ENCODE measurements around the gene MMP2. TPM values are rescaled to one million over a fixed set of nuclear protein-coding genes. Genes with fewer than 3 reads are reported as not detected.

Gene MMP2
- total and polyA plus RNA-seq, 2 of the 13 experiments (the other 11 are each of a cell fraction or from before 2014, with no cell fraction given) = 0.31 to 1.3 TPM

DNA sequence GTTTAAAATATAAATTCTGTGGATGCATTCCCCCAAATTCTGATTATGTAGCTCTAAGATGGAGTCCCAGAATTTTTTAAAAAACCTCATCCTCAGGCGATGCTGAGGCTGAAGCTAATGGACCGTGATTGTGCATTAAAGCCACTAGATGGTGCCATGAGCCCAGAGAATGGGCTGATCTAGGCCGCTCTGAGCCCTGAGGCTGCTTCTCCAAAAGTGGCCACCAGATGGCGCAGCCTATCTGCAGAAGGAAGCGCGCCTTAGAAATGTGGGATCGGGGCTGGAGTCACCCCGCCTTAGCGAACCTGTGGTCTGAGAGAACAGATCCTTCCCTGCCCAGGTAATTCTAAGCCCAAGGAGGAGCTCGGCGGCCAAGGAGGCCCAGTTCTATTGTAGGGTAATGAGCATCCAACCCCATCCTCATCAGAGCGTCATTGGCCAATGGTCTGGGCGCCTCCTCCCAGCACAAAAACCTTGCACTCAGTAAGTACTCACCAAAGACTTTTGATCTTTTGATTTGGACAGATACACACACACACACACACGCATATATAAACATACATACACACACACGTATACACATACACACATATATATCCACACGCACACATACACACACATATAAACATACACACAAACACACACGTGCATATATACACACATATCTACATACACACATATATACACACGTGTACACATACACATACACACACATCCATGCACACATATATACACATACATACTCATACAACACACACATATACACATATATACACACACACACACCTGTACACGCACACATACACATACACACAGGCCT is 13.7 kb upstream of the MMP2 start (continued):
- TF ChIP-seq, protein P1, sequence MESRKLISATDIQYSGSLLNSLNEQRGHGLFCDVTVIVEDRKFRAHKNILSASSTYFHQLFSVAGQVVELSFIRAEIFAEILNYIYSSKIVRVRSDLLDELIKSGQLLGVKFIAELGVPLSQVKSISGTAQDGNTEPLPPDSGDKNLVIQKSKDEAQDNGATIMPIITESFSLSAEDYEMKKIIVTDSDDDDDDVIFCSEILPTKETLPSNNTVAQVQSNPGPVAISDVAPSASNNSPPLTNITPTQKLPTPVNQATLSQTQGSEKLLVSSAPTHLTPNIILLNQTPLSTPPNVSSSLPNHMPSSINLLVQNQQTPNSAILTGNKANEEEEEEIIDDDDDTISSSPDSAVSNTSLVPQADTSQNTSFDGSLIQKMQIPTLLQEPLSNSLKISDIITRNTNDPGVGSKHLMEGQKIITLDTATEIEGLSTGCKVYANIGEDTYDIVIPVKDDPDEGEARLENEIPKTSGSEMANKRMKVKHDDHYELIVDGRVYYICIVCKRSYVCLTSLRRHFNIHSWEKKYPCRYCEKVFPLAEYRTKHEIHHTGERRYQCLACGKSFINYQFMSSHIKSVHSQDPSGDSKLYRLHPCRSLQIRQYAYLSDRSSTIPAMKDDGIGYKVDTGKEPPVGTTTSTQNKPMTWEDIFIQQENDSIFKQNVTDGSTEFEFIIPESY (CRISPR knock-in tag; IDR thresholded peaks at IDR 0.05) = peak; percentile 14; the same call in 1 of the 2 replicates
- TF ChIP-seq ZNF317 (CRISPR knock-in tag; IDR thresholded peaks at IDR 0.05) (no peak), ZNF775 (CRISPR knock-in tag; IDR thresholded peaks at IDR 0.05; ENCODE audit: borderline replicate concordance) (no peak), ZBTB42 (CRISPR knock-in tag; IDR thresholded peaks at IDR 0.05) (no peak), PCBP1 (IDR thresholded peaks at IDR 0.05; ENCODE audit: borderline replicate concordance, low read depth, low read length) (no peak), ZNF766 (CRISPR knock-in tag; IDR thresholded peaks at IDR 0.05; ENCODE audit: borderline replicate concordance) (no peak), ZNF558 (CRISPR knock-in tag; IDR thresholded peaks at IDR 0.05; ENCODE audit: borderline replicate concordance) (no peak), IRX3 (CRISPR knock-in tag; IDR thresholded peaks at IDR 0.05; ENCODE audit: borderline replicate concordance, low read depth) (no peak), ZNF782 (CRISPR knock-in tag; IDR thresholded peaks at IDR 0.05; ENCODE audit: borderline replicate concordance) (no peak), ZNF780A (CRISPR knock-in tag; IDR thresholded peaks at IDR 0.05) (no peak), POLR2AphosphoS2 (IDR thresholded peaks at IDR 0.05; ENCODE audit: low read depth, low read length) (no peak), ZNF263 (CRISPR knock-in tag; IDR thresholded peaks at IDR 0.05) (no peak), MEIS1 (CRISPR knock-in tag; IDR thresholded peaks at IDR 0.05; ENCODE audit: borderline replicate concordance) (no peak), TAF1 (CRISPR knock-in tag; IDR thresholded peaks at IDR 0.05) (no peak), RBM39 (IDR thresholded peaks at IDR 0.05; ENCODE audit: low read depth, low read length, poor library complexity, severe bottlenecking) (no peak)
- TF ChIP-seq, protein P2, sequence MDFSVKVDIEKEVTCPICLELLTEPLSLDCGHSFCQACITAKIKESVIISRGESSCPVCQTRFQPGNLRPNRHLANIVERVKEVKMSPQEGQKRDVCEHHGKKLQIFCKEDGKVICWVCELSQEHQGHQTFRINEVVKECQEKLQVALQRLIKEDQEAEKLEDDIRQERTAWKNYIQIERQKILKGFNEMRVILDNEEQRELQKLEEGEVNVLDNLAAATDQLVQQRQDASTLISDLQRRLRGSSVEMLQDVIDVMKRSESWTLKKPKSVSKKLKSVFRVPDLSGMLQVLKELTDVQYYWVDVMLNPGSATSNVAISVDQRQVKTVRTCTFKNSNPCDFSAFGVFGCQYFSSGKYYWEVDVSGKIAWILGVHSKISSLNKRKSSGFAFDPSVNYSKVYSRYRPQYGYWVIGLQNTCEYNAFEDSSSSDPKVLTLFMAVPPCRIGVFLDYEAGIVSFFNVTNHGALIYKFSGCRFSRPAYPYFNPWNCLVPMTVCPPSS (IDR thresholded peaks at IDR 0.05) = no peak
- TF ChIP-seq, protein P3, sequence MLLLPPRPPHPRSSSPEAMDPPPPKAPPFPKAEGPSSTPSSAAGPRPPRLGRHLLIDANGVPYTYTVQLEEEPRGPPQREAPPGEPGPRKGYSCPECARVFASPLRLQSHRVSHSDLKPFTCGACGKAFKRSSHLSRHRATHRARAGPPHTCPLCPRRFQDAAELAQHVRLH (CRISPR knock-in tag; IDR thresholded peaks at IDR 0.05; ENCODE audit: borderline replicate concordance, low read depth) = peak; percentile 71; the same call in 1 of the 2 replicates
- TF ChIP-seq, protein P4, sequence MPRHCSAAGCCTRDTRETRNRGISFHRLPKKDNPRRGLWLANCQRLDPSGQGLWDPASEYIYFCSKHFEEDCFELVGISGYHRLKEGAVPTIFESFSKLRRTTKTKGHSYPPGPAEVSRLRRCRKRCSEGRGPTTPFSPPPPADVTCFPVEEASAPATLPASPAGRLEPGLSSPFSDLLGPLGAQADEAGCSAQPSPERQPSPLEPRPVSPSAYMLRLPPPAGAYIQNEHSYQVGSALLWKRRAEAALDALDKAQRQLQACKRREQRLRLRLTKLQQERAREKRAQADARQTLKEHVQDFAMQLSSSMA (CRISPR knock-in tag; IDR thresholded peaks at IDR 0.05) = no peak
- TF ChIP-seq, protein P5, sequence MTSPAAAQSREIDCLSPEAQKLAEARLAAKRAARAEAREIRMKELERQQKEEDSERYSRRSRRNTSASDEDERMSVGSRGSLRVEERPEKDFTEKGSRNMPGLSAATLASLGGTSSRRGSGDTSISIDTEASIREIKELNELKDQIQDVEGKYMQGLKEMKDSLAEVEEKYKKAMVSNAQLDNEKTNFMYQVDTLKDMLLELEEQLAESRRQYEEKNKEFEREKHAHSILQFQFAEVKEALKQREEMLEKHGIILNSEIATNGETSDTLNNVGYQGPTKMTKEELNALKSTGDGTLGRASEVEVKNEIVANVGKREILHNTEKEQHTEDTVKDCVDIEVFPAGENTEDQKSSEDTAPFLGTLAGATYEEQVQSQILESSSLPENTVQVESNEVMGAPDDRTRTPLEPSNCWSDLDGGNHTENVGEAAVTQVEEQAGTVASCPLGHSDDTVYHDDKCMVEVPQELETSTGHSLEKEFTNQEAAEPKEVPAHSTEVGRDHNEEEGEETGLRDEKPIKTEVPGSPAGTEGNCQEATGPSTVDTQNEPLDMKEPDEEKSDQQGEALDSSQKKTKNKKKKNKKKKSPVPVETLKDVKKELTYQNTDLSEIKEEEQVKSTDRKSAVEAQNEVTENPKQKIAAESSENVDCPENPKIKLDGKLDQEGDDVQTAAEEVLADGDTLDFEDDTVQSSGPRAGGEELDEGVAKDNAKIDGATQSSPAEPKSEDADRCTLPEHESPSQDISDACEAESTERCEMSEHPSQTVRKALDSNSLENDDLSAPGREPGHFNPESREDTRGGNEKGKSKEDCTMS (CRISPR knock-in tag; conservative IDR thresholded peaks at IDR 0.05) = no peak
- TF ChIP-seq, protein P6, sequence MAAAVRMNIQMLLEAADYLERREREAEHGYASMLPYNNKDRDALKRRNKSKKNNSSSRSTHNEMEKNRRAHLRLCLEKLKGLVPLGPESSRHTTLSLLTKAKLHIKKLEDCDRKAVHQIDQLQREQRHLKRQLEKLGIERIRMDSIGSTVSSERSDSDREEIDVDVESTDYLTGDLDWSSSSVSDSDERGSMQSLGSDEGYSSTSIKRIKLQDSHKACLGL (CRISPR knock-in tag; IDR thresholded peaks at IDR 0.05) = no peak

All from HepG2 (cell line).